H1 (cell line): ENCODE results near the gene COL5A1. TPM values are rescaled to one million over a fixed set of nuclear protein-coding genes. Genes with fewer than 3 reads are reported as not detected.

Source experiments
- CTCF ChIA-PET: fragments of 300-600 bp; sonication (Branson Sonifier 250); formaldehyde crosslinking; loops from one replicate; lab custom pipeline; 2021; ENCODE audit not compliant: partially characterized antibody; lab: Charles Lee
- POLR2A ChIA-PET: fragments of 300-600 bp; sonication (Branson Sonifier 250); formaldehyde crosslinking; loops from one replicate; lab custom pipeline; 2021; ENCODE audit warnings: inconsistent platforms; ENCODE audit not compliant: partially characterized antibody; lab: Charles Lee
- DNase-seq, 2 experiments: peaks; one replicate each; pipeline versions ENCODE4 v3.0.0 to v3.0.0-alpha.2; 2010 to 2022; ENCODE audit warnings: low spot score in 2 of 2, low read depth in 1 of 2, mixed read lengths in 1 of 2
- FAIRE-seq: peaks from 2 replicates; lab custom pipeline; 2011; peaks lifted over from hg19 to GRCh38; lab: Jason Lieb, UNC
- H2AFZ ChIP-seq: 2 replicates; pipeline ENCODE4 v1.8.1; 2012; ENCODE audit warnings: low read length, inconsistent platforms
- H2AK5ac ChIP-seq: 2 replicates; pipeline ENCODE4 v1.6.1; 2013; ENCODE audit warnings: low read depth, low read length
- H2BK120ac ChIP-seq: replicated peaks from 2 replicates; pipeline ENCODE3; 2013; ENCODE audit warnings: low read depth, low read length, inconsistent platforms
- H2BK12ac ChIP-seq: 2 replicates; pipeline ENCODE4 v1.6.1; 2013; ENCODE audit warnings: low read depth, low read length
- H2BK15ac ChIP-seq: 2 replicates; pipeline ENCODE4 v1.6.1; 2013; ENCODE audit warnings: low read length
- H2BK20ac ChIP-seq: 2 replicates; pipeline ENCODE4 v1.6.1; 2013; ENCODE audit warnings: low read length
- H2BK5ac ChIP-seq: 2 replicates; pipeline ENCODE4 v1.6.1; 2013; ENCODE audit warnings: low read depth, low read length
- H3K14ac ChIP-seq: 2 replicates; pipeline ENCODE4 v1.6.1; 2013; ENCODE audit warnings: inconsistent platforms; ENCODE audit not compliant: insufficient read length
- H3K18ac ChIP-seq: 2 replicates; pipeline ENCODE4 v1.6.1; 2013; ENCODE audit warnings: low read length; ENCODE audit errors: extremely low read depth
- H3K23ac ChIP-seq: 2 replicates; pipeline ENCODE4 v1.6.1; 2013; ENCODE audit warnings: inconsistent platforms; ENCODE audit not compliant: insufficient read length
- H3K23me2 ChIP-seq: 2 replicates; pipeline ENCODE4 v1.6.1; 2013; ENCODE audit warnings: low read depth, low read length
- H3K27ac ChIP-seq: 2 replicates; pipeline ENCODE4 v1.6.1; 2011; ENCODE audit warnings: low read depth, low read length, inconsistent platforms
- H3K27me3 ChIP-seq, 4 experiments: replicated peaks in 1 of 4; 1 replicate in 1 of 4; 2 replicates in 3 of 4; pipeline versions ENCODE4 v1.6.1 to v1.8.1; 2011 to 2013; ENCODE audit warnings: low read length in 3 of 4, mild to moderate bottlenecking in 3 of 4, inconsistent platforms in 2 of 4, mixed read lengths in 2 of 4, moderate library complexity in 1 of 4; ENCODE audit not compliant: control insufficient read depth in 3 of 4, insufficient read depth in 3 of 4; ENCODE audit errors: extremely low read depth in 1 of 4
- H3K36me3 ChIP-seq, 4 experiments: 2 replicates each; pipeline versions ENCODE4 v1.6.1 to v1.8.1; 2011 to 2013; ENCODE audit warnings: mild to moderate bottlenecking in 4 of 4, low read length in 3 of 4, moderate library complexity in 2 of 4, control low read depth in 1 of 4, inconsistent platforms in 1 of 4; ENCODE audit not compliant: insufficient read depth in 4 of 4, control insufficient read depth in 2 of 4
- H3K4ac ChIP-seq: replicated peaks from 2 replicates; pipeline ENCODE3; 2013; ENCODE audit warnings: low read length, low read depth, mixed read lengths, inconsistent platforms; ENCODE audit not compliant: insufficient read length
- H3K4me1 ChIP-seq, 4 experiments: replicated peaks in 1 of 4; 1 replicate in 1 of 4; 2 replicates in 3 of 4; pipeline versions ENCODE4 v1.6.1 to v1.8.1; 2011 to 2013; ENCODE audit warnings: low read length in 3 of 4, inconsistent platforms in 2 of 4, mixed read lengths in 1 of 4; ENCODE audit not compliant: insufficient read depth in 4 of 4, control insufficient read depth in 3 of 4
- H3K4me2 ChIP-seq, 2 experiments: 2 replicates each; pipeline versions ENCODE4 v1.6.1 to v1.8.1; 2011 to 2013; ENCODE audit warnings: low read depth in 2 of 2, low read length in 2 of 2, control low read depth in 1 of 2, inconsistent platforms in 1 of 2, mild to moderate bottlenecking in 1 of 2; ENCODE audit not compliant: insufficient read depth in 1 of 2
- H3K4me3 ChIP-seq, 4 experiments: fragments of 200-600, 300-600 bp in 1 of 4; sonication (generic), shearing (Covaris generic), sonication (Bioruptor Twin) in 1 of 4; 2 replicates each; pipeline versions ENCODE4 v1.5.1 to v1.8.1; 2011 to 2016; ENCODE audit warnings: low read length in 4 of 4, low read depth in 3 of 4, control low read depth in 2 of 4, inconsistent platforms in 2 of 4, mild to moderate bottlenecking in 2 of 4, mixed read lengths in 1 of 4, moderate library complexity in 1 of 4; ENCODE audit not compliant: insufficient read depth in 2 of 4; ENCODE audit errors: extremely low read depth in 1 of 4
- H3K56ac ChIP-seq: replicated peaks from 2 replicates; pipeline ENCODE3; 2013; ENCODE audit warnings: low read depth, mild to moderate bottlenecking, mixed read lengths, low read length, inconsistent platforms; ENCODE audit not compliant: insufficient read length
- H3K79me1 ChIP-seq: 2 replicates; pipeline ENCODE4 v1.6.1; 2013; ENCODE audit warnings: low read depth, low read length, control low read depth
- H3K79me2 ChIP-seq, 2 experiments: 2 replicates each; pipeline versions ENCODE4 v1.6.1 to v1.8.1; 2012 to 2013; ENCODE audit warnings: low read length in 2 of 2, mild to moderate bottlenecking in 2 of 2, inconsistent platforms in 1 of 2; ENCODE audit not compliant: insufficient read depth in 2 of 2, control insufficient read depth in 1 of 2
- H3K9ac ChIP-seq, 4 experiments: replicated peaks in 1 of 4; 1 replicate in 1 of 4; 2 replicates in 3 of 4; pipeline versions ENCODE4 v1.6.1 to v1.8.1; 2011 to 2013; ENCODE audit warnings: low read depth in 3 of 4, low read length in 3 of 4, control low read depth in 2 of 4, mild to moderate bottlenecking in 2 of 4, moderate library complexity in 2 of 4, inconsistent platforms in 1 of 4; ENCODE audit errors: extremely low read depth in 1 of 4
- H3K9me3 ChIP-seq, 2 experiments: 2 replicates each; pipeline versions ENCODE4 v1.6.1 to v1.8.1; 2012 to 2013; ENCODE audit warnings: mild to moderate bottlenecking in 2 of 2, moderate library complexity in 2 of 2, control low read depth in 1 of 2, inconsistent platforms in 1 of 2, low read depth in 1 of 2, low read length in 1 of 2, mixed read lengths in 1 of 2; ENCODE audit not compliant: insufficient read depth in 2 of 2
- H4K20me1 ChIP-seq, 2 experiments: replicated peaks in 1 of 2; 2 replicates each; pipeline versions ENCODE3 to v1.8.1; 2011 to 2013; ENCODE audit warnings: inconsistent platforms in 2 of 2, low read length in 2 of 2, mild to moderate bottlenecking in 1 of 2; ENCODE audit not compliant: insufficient read depth in 2 of 2, control insufficient read depth in 1 of 2
- H4K5ac ChIP-seq: 2 replicates; pipeline ENCODE4 v1.6.1; 2013; ENCODE audit warnings: low read length, low read depth, mixed read lengths, inconsistent platforms; ENCODE audit not compliant: insufficient read length
- H4K8ac ChIP-seq: 2 replicates; pipeline ENCODE4 v1.8.0; 2013; ENCODE audit warnings: mild to moderate bottlenecking, moderate library complexity, low read length, inconsistent platforms; ENCODE audit not compliant: insufficient read depth; ENCODE audit errors: extremely low read depth
- H4K91ac ChIP-seq: replicated peaks from 2 replicates; pipeline ENCODE3; 2013; ENCODE audit warnings: low read length, mixed read lengths, inconsistent platforms; ENCODE audit not compliant: insufficient read length
- BCL11A ChIP-seq, 2 experiments: IDR thresholded peaks; one replicate each; pipeline ENCODE4 v1.6.1; 2011; ENCODE audit warnings: low read depth in 2 of 2, low read length in 2 of 2, mild to moderate bottlenecking in 2 of 2
- CTCF ChIP-seq, 3 experiments: IDR thresholded peaks; 1 replicate in 2 of 3; 2 replicates in 1 of 3; pipeline versions ENCODE4 v1.5.1 to v1.6.1; 2011; ENCODE audit warnings: low read length in 3 of 3, mild to moderate bottlenecking in 3 of 3, inconsistent platforms in 2 of 3, low read depth in 1 of 3, moderate library complexity in 1 of 3; ENCODE audit not compliant: insufficient read depth in 1 of 3; ENCODE audit errors: control extremely low read depth in 1 of 3
- E2F6 ChIP-seq: IDR thresholded peaks from 2 replicates; pipeline ENCODE4 v1.6.1; 2012; ENCODE audit warnings: inconsistent platforms
- FOSL1 ChIP-seq: IDR thresholded peaks from 2 replicates; pipeline ENCODE4 v1.6.1; 2011; ENCODE audit warnings: mild to moderate bottlenecking, low read depth, low read length, moderate library complexity; ENCODE audit not compliant: insufficient read depth
- GABPA ChIP-seq: IDR thresholded peaks from 2 replicates; pipeline ENCODE4 v1.6.1; 2011; ENCODE audit warnings: mild to moderate bottlenecking, low read length, moderate library complexity, borderline replicate concordance; ENCODE audit not compliant: insufficient read depth
- HDAC6 ChIP-seq: IDR thresholded peaks from one replicate; pipeline ENCODE4 v1.7.1; 2012; ENCODE audit warnings: low read depth, mild to moderate bottlenecking, inconsistent platforms, low read length, moderate library complexity
- JUN ChIP-seq: IDR thresholded peaks from 2 replicates; pipeline ENCODE4 v1.6.1; 2011; ENCODE audit warnings: low read depth, mild to moderate bottlenecking, improper control_type of control experiment, low read length
- KDM5A ChIP-seq: fragments of 200-600 bp; IDR thresholded peaks from 2 replicates; pipeline ENCODE4 v1.7.1; 2012; ENCODE audit warnings: mild to moderate bottlenecking, low read length, inconsistent platforms, mixed read lengths
- SUZ12 ChIP-seq: fragments of 200-600 bp; sonication (generic); IDR thresholded peaks from 2 replicates; pipeline ENCODE4 v1.6.1; 2012; ENCODE audit warnings: mild to moderate bottlenecking, inconsistent platforms, low read length, moderate library complexity, mixed read lengths
- WGBS, 2 experiments: shearing (Covaris generic) in 1 of 2; methylation state at CpG; one replicate each; pipeline versions ENCODE4 v1.1.6 to v1.1.7; 2013 to 2015; ENCODE audit warnings: low lambda C conversion rate in 2 of 2, mixed read lengths in 2 of 2, inconsistent platforms in 1 of 2, low coverage in 1 of 2, missing lambda C conversion rate in 1 of 2; ENCODE audit not compliant: insufficient replicate concordance in 2 of 2, insufficient coverage in 1 of 2, insufficient read length in 1 of 2; ENCODE audit errors: extremely low coverage in 1 of 2, missing lambda C conversion rate in 1 of 2; 5-methylcytosine and 5-hydroxymethylcytosine counted together
- polyA plus RNA-seq, 7 experiments: library from polyadenylated mRNA; depleted of rRNA in 3 of 7; stranded (reverse) in 5 of 7; unstranded in 2 of 7; fragments of >200 nt in 5 of 7; fragments of 200-250 nt in 2 of 7; gene quantifications; 1 replicate in 5 of 7; 2 replicates in 1 of 7; 4 replicates in 1 of 7; pipeline versions ENCODE4 v1.2.1 to v1.2.3, GENCODE V29; 2011 to 2013; ENCODE audit warnings: missing spikeins in 2 of 7, mixed read lengths in 2 of 7
- total RNA-seq: library from RNA; stranded (reverse); fragmentation: NEBNext Ultra II Directional; extraction: Animal tissue kit (Norgen Biotek cat#: 25700); gene quantifications from 2 replicates; pipeline ENCODE4 v1.2.1, GENCODE V29; 2021

The COL5A1 gene
- total and polyA plus RNA-seq, 2 of the 8 experiments (the other 6 are each of a cell fraction or from before 2014, with no cell fraction given) = 3.8 to 12.0 TPM

GRCh38 chr9:134693641-134694367 lies 52.2 kb downstream of the COL5A1 start:
- Histone ChIP-seq H2AK5ac (no peak overlapping the region), H2BK120ac (no peak overlapping the region), H4K20me1 (peaks cover 0 to 3% of the 10 kb centered on the region in 2 experiments), H3K36me3 (no peaks in the 10 kb centered on the region), H3K9me3 (no peaks in the 10 kb centered on the region), H3K23ac (no peak overlapping the region), H4K91ac (no peak overlapping the region), H2BK12ac (no peak overlapping the region), H3K4me3 (no peak overlapping the region), H2AFZ (no peak overlapping the region), H3K56ac (no peak overlapping the region), H3K27me3 (no peaks in the 10 kb centered on the region), H2BK20ac (no peak overlapping the region), H3K23me2 (no peaks in the 10 kb centered on the region), H3K9ac (no peak overlapping the region), H3K4me2 (no peak overlapping the region), H2BK5ac (no peak overlapping the region), H3K27ac (no peak overlapping the region), H3K79me2 (no peaks in the 10 kb centered on the region), H3K14ac (no peak overlapping the region), H2BK15ac (no peak overlapping the region), H3K79me1 (no peaks in the 10 kb centered on the region; the same call in 1 of the 2 replicates), H3K4ac (no peak overlapping the region), H3K4me1 (peaks cover 0 to 7% (median under 1%) of the 10 kb centered on the region in 4 experiments; a peak in 3 of 7 replicates), H4K8ac (no peak overlapping the region), H4K5ac (no peak overlapping the region), H3K18ac (no peak overlapping the region)
- DNase-seq = no peak
- 91% methylated on average over 25 of the region's 29 CpGs; no CpG with 5 or more reads in 1 of the 2 experiments for WGBS, 2 experiments
- POLR2A ChIA-PET = no interaction called here
- no peak for FAIRE-seq
- CTCF ChIA-PET = interaction anchor here (0.6 to 8.0 kb wide), 8 partner anchors 14 to 779 kb away, joined by 3 to 54 read pairs (median 3); no protein-coding TSS in a partner anchor
- TF ChIP-seq GABPA (no peak), JUN (no peak), E2F6 (no peak), KDM5A (no peak), BCL11A (IDR thresholded peaks at IDR 0.05; ENCODE audit: low read depth in 2 of 2, low read length in 2 of 2) (no peak), HDAC6 (no peak), CTCF (IDR thresholded peaks at IDR 0.05; ENCODE audit: control extremely low read depth in 1 of 3, insufficient read depth in 1 of 3, low read depth in 1 of 3, low read length in 3 of 3) (no peak), FOSL1 (no peak), SUZ12 (no peak)
